Erythroblast (primary cell): ENCODE data around the gene AMBRA1.

ENCODE experiments used
- GATA1 ChIP-seq: IDR thresholded peaks from 2 replicates; pipeline ENCODE4 v1.6.1; 2011; ENCODE audit warnings: low read depth, mild to moderate bottlenecking, control low read depth, low read length, moderate library complexity
- POLR2A ChIP-seq: IDR thresholded peaks from 2 replicates; pipeline ENCODE4 v1.6.1; 2011; ENCODE audit warnings: mild to moderate bottlenecking, low read length

GRCh38 chr11:46625406-46625805, 31.6 kb upstream of the AMBRA1 start:
- no peak for TF ChIP-seq POLR2A
- TF ChIP-seq GATA1 = no peak
